PFSK-1 (cell line): ENCODE measurements around the gene SPINDOC.

Experiments
- FOXP2 ChIP-seq: optimal IDR thresholded peaks from 2 replicates; pipeline ENCODE3; 2011; ENCODE audit warnings: borderline replicate concordance, control low read depth, inconsistent platforms; ENCODE audit not compliant: insufficient read depth; ENCODE audit errors: extremely low read length, extremely low read depth
- POLR2AphosphoS5 ChIP-seq: IDR thresholded peaks from 2 replicates; pipeline ENCODE4 v1.6.1; 2012; ENCODE audit warnings: low read depth, mild to moderate bottlenecking, control low read depth, low read length, moderate library complexity
- SIN3A ChIP-seq: IDR thresholded peaks from 2 replicates; pipeline ENCODE4 v1.6.1; 2012; ENCODE audit warnings: mild to moderate bottlenecking, low read length, moderate library complexity, borderline replicate concordance; ENCODE audit not compliant: insufficient read depth
- TAF1 ChIP-seq: IDR thresholded peaks from 2 replicates; pipeline ENCODE4 v1.6.1; 2012; ENCODE audit warnings: low read length, control low read depth, borderline replicate concordance; ENCODE audit not compliant: insufficient read depth
- TF ChIP-seq, protein P1 (sequence below), 2 experiments: IDR thresholded peaks; 2 replicates each; pipeline versions ENCODE4 v1.6.1 to v1.8.0; 2011 to 2012; ENCODE audit warnings: low read depth in 2 of 2, low read length in 2 of 2, control low read depth in 1 of 2, inconsistent platforms in 1 of 2, mild to moderate bottlenecking in 1 of 2, moderate library complexity in 1 of 2; ENCODE audit not compliant: insufficient read depth in 1 of 2

The SPINDOC gene

GRCh38 chr11:63847363-63847762 lies 34.1 kb downstream of the SPINDOC start:
- no peak for TF ChIP-seq SIN3A
- TF ChIP-seq, protein P1, sequence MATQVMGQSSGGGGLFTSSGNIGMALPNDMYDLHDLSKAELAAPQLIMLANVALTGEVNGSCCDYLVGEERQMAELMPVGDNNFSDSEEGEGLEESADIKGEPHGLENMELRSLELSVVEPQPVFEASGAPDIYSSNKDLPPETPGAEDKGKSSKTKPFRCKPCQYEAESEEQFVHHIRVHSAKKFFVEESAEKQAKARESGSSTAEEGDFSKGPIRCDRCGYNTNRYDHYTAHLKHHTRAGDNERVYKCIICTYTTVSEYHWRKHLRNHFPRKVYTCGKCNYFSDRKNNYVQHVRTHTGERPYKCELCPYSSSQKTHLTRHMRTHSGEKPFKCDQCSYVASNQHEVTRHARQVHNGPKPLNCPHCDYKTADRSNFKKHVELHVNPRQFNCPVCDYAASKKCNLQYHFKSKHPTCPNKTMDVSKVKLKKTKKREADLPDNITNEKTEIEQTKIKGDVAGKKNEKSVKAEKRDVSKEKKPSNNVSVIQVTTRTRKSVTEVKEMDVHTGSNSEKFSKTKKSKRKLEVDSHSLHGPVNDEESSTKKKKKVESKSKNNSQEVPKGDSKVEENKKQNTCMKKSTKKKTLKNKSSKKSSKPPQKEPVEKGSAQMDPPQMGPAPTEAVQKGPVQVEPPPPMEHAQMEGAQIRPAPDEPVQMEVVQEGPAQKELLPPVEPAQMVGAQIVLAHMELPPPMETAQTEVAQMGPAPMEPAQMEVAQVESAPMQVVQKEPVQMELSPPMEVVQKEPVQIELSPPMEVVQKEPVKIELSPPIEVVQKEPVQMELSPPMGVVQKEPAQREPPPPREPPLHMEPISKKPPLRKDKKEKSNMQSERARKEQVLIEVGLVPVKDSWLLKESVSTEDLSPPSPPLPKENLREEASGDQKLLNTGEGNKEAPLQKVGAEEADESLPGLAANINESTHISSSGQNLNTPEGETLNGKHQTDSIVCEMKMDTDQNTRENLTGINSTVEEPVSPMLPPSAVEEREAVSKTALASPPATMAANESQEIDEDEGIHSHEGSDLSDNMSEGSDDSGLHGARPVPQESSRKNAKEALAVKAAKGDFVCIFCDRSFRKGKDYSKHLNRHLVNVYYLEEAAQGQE (IDR thresholded peaks at IDR 0.05; ENCODE audit: insufficient read depth in 1 of 2, low read depth in 2 of 2, low read length in 2 of 2), result no peak
- TF ChIP-seq TAF1, result no peak
- TF ChIP-seq FOXP2, result no peak
- TF ChIP-seq POLR2AphosphoS5, result no peak

DNA sequence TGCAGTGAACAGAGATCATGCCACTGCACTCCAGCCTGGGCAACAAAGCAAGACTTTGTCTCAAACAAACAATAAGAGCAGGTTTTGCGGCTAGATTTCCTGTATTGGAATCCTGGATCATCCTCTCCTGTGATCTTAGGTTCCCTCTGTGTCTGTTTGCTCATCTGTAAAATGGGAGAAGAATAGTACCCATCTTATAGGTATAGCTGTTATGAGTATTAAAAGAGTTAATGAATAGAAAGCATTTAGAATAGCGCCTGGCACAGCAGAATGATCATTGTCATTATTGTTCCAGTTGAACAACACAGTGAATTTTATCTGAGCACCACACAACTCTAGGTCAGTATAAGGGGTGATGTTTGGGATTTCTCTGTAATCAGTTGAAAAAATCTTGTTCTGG lies 36.4 kb downstream of the SPINDOC start:
- TF ChIP-seq SIN3A (no peak), FOXP2 (no peak), POLR2AphosphoS5 (no peak), TAF1 (no peak)
- TF ChIP-seq, protein P1 (IDR thresholded peaks at IDR 0.05; ENCODE audit: insufficient read depth in 1 of 2, low read depth in 2 of 2, low read length in 2 of 2), result no peak

DNA sequence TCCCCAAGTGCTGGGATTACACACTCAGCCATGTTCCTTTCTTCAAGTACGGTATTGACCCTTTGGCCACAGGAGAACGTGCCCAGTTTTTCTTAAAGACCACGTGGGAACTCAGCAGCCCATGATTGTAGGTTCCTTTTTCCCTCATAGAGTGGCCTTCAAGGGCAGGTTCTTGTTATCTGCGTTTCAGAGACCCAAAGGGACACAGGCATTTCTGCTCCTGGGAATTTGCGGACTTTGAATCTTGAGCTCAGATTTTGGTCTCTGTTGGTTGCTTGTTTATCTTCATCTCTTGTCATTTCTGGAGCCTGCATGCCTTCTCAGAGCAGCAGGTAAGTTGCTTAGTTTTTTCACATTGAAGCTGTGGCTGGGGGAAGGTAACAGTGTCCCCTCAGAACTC lies 37.7 kb downstream of the SPINDOC start:
- TF ChIP-seq POLR2AphosphoS5 (no peak), FOXP2 (no peak), TAF1 (no peak), SIN3A (no peak)
- TF ChIP-seq, protein P1 (IDR thresholded peaks at IDR 0.05; ENCODE audit: insufficient read depth in 1 of 2, low read depth in 2 of 2, low read length in 2 of 2), result no peak

DNA sequence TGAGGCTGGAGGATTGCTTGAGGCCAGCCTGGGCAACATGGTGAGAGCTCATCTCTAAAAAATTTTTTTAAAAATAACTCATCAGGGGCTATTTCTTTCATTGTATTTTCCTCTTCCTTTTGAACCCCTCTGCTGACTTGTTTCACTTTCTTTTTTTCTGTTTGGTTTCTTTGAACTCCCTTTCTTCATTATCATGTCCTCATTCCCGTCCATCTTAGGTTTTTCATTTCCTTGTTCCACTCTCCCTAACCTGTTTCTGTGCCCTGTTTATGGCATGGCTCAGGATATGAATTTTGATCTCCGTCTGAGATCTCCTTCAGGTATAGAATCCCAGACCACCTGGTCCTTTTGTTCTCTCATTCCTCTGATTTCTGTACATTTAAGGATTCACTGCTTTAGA lies 38.1 kb downstream of the SPINDOC start:
- no peak for TF ChIP-seq FOXP2
- TF ChIP-seq, protein P1 (IDR thresholded peaks at IDR 0.05; ENCODE audit: insufficient read depth in 1 of 2, low read depth in 2 of 2, low read length in 2 of 2), result no peak
- no peak for TF ChIP-seq TAF1
- TF ChIP-seq SIN3A, result no peak
- no peak for TF ChIP-seq POLR2AphosphoS5

GRCh38 chr11:63853476-63853875 lies 40.2 kb downstream of the SPINDOC start:
- TF ChIP-seq, protein P1 (IDR thresholded peaks at IDR 0.05; ENCODE audit: insufficient read depth in 1 of 2, low read depth in 2 of 2, low read length in 2 of 2), result no peak
- no peak for TF ChIP-seq TAF1
